Kidney (tissue), 14 donors: ENCODE data around the gene DPP6. TPM values are rescaled to one million over a fixed set of nuclear protein-coding genes. Genes with fewer than 3 reads are reported as not detected.

Experiments
- DNase-seq, 5 donors: peaks; one replicate each; pipeline ENCODE4 v3.0.0-alpha.2; 2013 to 2020
- FAIRE-seq: peaks from 2 replicates; lab custom pipeline; 2012; peaks lifted over from hg19 to GRCh38; lab: Jason Lieb, UNC
- H3K27ac ChIP-seq, 2 donors: one replicate each; pipeline ENCODE4 v1.7.0; 2013; ENCODE audit warnings: low read depth in 2 of 2, low read length in 2 of 2, inconsistent platforms in 1 of 2
- H3K27me3 ChIP-seq: one replicate; pipeline ENCODE4 v1.7.1; 2013; ENCODE audit warnings: low read length, inconsistent platforms; ENCODE audit not compliant: control insufficient read depth, insufficient read depth
- H3K36me3 ChIP-seq, 3 donors: one replicate each; pipeline versions ENCODE4 v1.7.0 to v1.7.1; 2013; ENCODE audit warnings: low read length in 3 of 3, control low read depth in 1 of 3, inconsistent platforms in 1 of 3; ENCODE audit not compliant: insufficient read depth in 3 of 3, control insufficient read depth in 2 of 3
- H3K4me1 ChIP-seq, 3 donors: one replicate each; pipeline versions ENCODE4 v1.7.0 to v1.7.1; 2013; ENCODE audit warnings: low read length in 3 of 3, inconsistent platforms in 1 of 3, low read depth in 1 of 3; ENCODE audit not compliant: control insufficient read depth in 2 of 3, insufficient read depth in 2 of 3
- H3K4me3 ChIP-seq, 3 donors: one replicate each; pipeline versions ENCODE4 v1.7.0 to v1.8.1; 2013; ENCODE audit warnings: low read length in 3 of 3, control low read depth in 1 of 3, inconsistent platforms in 1 of 3
- H3K9ac ChIP-seq, 3 donors: one replicate each; pipeline versions ENCODE4 v1.7.0 to v1.7.1; 2013; ENCODE audit warnings: low read length in 3 of 3, control low read depth in 1 of 3, inconsistent platforms in 1 of 3
- H3K9me3 ChIP-seq, 3 donors: one replicate each; pipeline versions ENCODE4 v1.7.0 to v1.7.1; 2013; ENCODE audit warnings: low read length in 3 of 3, control low read depth in 1 of 3, inconsistent platforms in 1 of 3; ENCODE audit not compliant: control insufficient read depth in 2 of 3, insufficient read depth in 1 of 3
- intact Hi-C: fragments of 100-400 bp; cut with DNase I; formaldehyde crosslinking; loops from one replicate; pipeline ENCODE4 v1.11.1; 2022
- polyA plus RNA-seq: library from polyadenylated mRNA; stranded (reverse); fragments of 350-450 nt; fragmentation: Illumina TruSeq; extraction: RNeasy Lipid Tissue Mini Kit (QIAGEN cat#74804); gene quantifications from one replicate; pipeline ENCODE4 v1.2.3, GENCODE V29; 2014; ENCODE audit warnings: low read depth, low replicate concordance; ENCODE audit not compliant: insufficient read depth
- total RNA-seq: library from RNA; stranded (reverse); fragmentation: NEBNext Ultra II Directional; extraction: Animal tissue kit (Norgen Biotek cat#: 25700); gene quantifications from one replicate; pipeline ENCODE4 v1.2.1, GENCODE V29; 2021
- TF ChIP-seq, protein P1 (sequence below): IDR thresholded peaks from 3 replicates; pipeline ENCODE4 v1.5.1; 2012; ENCODE audit warnings: mild to moderate bottlenecking, moderate library complexity, borderline replicate concordance; ENCODE audit not compliant: insufficient read depth; ENCODE audit errors: extremely low read depth
- donor health status: control.
- donor health status: control.
- donor health status: control.
- donor health status: control.
- donor health status: control.
- donor health status: DM: yes; HTN: yes; CAD: no.
- donor health status: Normal renal cell carcinoma (clear cell type).

DPP6 gene
- total and polyA plus RNA-seq, 2 donors from 2014 or later, result 1.8 to 6.9 TPM

DNA sequence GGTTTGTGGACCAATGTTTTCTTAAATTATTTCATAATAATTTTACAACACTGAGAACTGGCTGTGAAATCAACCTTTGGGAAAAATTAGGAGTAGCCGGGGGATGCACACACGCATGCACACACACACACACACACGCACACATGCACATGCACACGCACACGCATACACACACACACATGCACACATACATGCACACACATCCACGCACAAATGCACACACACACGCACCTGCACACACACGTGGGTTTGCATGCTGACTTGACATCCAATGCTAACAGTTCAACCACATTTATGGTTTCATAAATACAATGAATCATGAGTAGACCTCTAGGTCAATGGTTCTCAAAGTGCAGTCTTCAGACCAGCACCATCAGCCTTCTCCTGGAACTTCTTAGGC, 354.1 kb downstream of the DPP6 start:
- intact Hi-C loops, result no loop called here
- TF ChIP-seq, protein P1, sequence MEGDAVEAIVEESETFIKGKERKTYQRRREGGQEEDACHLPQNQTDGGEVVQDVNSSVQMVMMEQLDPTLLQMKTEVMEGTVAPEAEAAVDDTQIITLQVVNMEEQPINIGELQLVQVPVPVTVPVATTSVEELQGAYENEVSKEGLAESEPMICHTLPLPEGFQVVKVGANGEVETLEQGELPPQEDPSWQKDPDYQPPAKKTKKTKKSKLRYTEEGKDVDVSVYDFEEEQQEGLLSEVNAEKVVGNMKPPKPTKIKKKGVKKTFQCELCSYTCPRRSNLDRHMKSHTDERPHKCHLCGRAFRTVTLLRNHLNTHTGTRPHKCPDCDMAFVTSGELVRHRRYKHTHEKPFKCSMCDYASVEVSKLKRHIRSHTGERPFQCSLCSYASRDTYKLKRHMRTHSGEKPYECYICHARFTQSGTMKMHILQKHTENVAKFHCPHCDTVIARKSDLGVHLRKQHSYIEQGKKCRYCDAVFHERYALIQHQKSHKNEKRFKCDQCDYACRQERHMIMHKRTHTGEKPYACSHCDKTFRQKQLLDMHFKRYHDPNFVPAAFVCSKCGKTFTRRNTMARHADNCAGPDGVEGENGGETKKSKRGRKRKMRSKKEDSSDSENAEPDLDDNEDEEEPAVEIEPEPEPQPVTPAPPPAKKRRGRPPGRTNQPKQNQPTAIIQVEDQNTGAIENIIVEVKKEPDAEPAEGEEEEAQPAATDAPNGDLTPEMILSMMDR, result no peak
- DNase-seq (no peak), FAIRE-seq (no peak)
- H3K4me1 ChIP-seq, result no peaks in the 10 kb centered on the region
- no peak overlapping the region for H3K27ac ChIP-seq
- H3K4me3 ChIP-seq, result no peak overlapping the region
- H3K27me3 ChIP-seq, result no peaks in the 10 kb centered on the region
- H3K9me3 ChIP-seq, result no peaks in the 10 kb centered on the region
- H3K9ac ChIP-seq, result no peak overlapping the region
- no peaks in the 10 kb centered on the region for H3K36me3 ChIP-seq

DNA sequence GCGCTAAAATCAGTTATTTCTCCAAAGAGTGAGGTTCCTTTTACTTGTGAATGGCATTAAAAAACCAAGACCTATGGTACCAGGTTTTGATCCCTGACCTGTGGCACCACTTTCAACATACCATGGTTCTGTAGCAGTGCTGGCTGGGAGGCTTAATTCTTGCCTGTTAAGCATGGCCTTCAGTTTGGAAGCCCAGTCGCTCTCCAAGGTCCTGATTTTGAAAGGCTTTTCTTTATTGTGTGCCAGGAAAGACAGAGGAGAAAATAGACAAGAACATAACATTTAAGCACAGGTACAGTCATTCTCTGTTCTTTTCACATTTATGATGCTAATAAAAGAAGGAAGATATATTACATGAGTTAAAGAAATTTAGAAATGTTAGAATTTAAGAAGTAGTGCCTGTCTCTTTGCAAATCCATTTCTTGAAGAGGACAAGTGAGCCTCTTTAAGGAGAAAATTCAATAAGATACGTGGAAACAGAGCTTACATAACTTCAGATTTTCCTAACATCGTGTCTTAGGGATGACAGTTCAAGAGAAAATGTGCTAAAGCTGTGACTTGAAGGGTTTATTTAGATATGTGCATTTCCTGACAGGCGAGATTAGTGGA, 357.6 kb downstream of the DPP6 start:
- TF ChIP-seq, protein P1, result no peak
- DNase-seq, result peak in 4 of 5 donors; percentile 54 to 88 (median 75)

DNA sequence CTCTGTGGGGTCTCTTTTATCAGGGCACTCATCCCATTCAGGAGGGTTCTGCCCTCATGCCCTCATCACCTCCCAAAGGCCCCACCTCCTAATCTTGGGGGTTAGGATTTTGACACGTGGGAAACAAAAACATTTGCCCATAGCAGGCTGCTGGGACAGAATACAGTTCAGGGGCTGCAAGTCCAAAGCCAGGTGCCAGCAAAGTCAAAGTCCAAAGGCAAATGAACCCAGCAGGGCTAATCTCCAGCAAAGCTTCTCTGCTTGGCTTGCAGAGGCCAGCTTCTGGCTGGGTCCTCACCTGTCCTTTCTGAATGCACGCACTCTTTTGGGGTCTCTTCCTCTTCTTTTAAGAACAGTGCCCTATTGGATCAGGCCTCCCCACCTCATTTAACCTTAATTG, 359.9 kb downstream of the DPP6 start:
- no peaks in the 10 kb centered on the region for H3K36me3 ChIP-seq
- TF ChIP-seq, protein P1, result no peak
- H3K9ac ChIP-seq, result no peak overlapping the region
- FAIRE-seq (no peak), DNase-seq (no peak)
- no peaks in the 10 kb centered on the region for H3K27me3 ChIP-seq
- H3K9me3 ChIP-seq, result no peaks in the 10 kb centered on the region
- H3K4me1 ChIP-seq, result no peaks in the 10 kb centered on the region
- no peak overlapping the region for H3K27ac ChIP-seq
- no peak overlapping the region for H3K4me3 ChIP-seq
- intact Hi-C loops, result no loop called here

More for the DNA sequence above, 357.6 kb downstream of the DPP6 start:
- no peaks in the 10 kb centered on the region for H3K4me1 ChIP-seq
- H3K4me3 ChIP-seq, result no peak overlapping the region
- no peak overlapping the region for H3K9ac ChIP-seq
- no peak overlapping the region for H3K27ac ChIP-seq
- FAIRE-seq, result no peak
- H3K27me3 ChIP-seq, result no peaks in the 10 kb centered on the region
- no peaks in the 10 kb centered on the region for H3K9me3 ChIP-seq
- no peaks in the 10 kb centered on the region for H3K36me3 ChIP-seq
- intact Hi-C loops, result no loop called here
